DLD1 (cell line): ENCODE data around the gene NHSL1.

Source experiments
- in situ Hi-C: cut with HindIII; loops from 2 replicates; pipeline ENCODE4 v1.10.0; 2017; ENCODE audit warnings: low sequenced_read_pairs

NHSL1 gene

GRCh38 chr6:138404666-138405337, 94.5 kb downstream of the NHSL1 start:
- in situ Hi-C loops = no loop called here

- in situ Hi-C loops = no loop called here
Measured at GRCh38 chr6:138403801-138404665, 95.3 kb downstream of the NHSL1 start, which contains the start of gene HEBP2. TSS of gene HEBP2 (plus strand) at chr6:138404223. CDS start at chr6:138404496, 273 bp downstream.

GRCh38 chr6:138403324-138403800, 95.9 kb downstream of the NHSL1 start:
- in situ Hi-C loops = no loop called here

- in situ Hi-C loops = no loop called here
Measured at GRCh38 chr6:138402838-138403187, 96.5 kb downstream of the NHSL1 start.

- in situ Hi-C loops = no loop called here
Measured at GRCh38 chr6:138401960-138402837, 97.1 kb downstream of the NHSL1 start.

- in situ Hi-C loops = no loop called here
Measured at GRCh38 chr6:138400326-138400725, 99.0 kb downstream of the NHSL1 start.

- in situ Hi-C loops = no loop called here
Measured at GRCh38 chr6:138397128-138398122, 101.9 kb downstream of the NHSL1 start.

GRCh38 chr6:138396709-138397108, 102.6 kb downstream of the NHSL1 start:
- in situ Hi-C loops = no loop called here

GRCh38 chr6:138393871-138394783, 105.2 kb downstream of the NHSL1 start:
- in situ Hi-C loops = no loop called here

- in situ Hi-C loops = no loop called here
Measured at GRCh38 chr6:138389551-138389950, 109.7 kb downstream of the NHSL1 start.

GRCh38 chr6:138387577-138388368, 111.5 kb downstream of the NHSL1 start:
- in situ Hi-C loops = no loop called here

GRCh38 chr6:138386897-138387296, 112.4 kb downstream of the NHSL1 start:
- in situ Hi-C loops = no loop called here

GRCh38 chr6:138383776-138384175, 115.5 kb downstream of the NHSL1 start:
- in situ Hi-C loops = no loop called here

- in situ Hi-C loops = no loop called here
Measured at GRCh38 chr6:138382498-138383265, 116.6 kb downstream of the NHSL1 start.

- in situ Hi-C loops = no loop called here
Measured at GRCh38 chr6:138378463-138378862, 120.8 kb downstream of the NHSL1 start.

GRCh38 chr6:138377844-138378243, 121.5 kb downstream of the NHSL1 start, which contains the start of gene SMIM28:
TSS of gene SMIM28 (plus strand) at chr6:138377905. CDS start at chr6:138378073, 168 bp downstream.
- in situ Hi-C loops = no loop called here

- in situ Hi-C loops = no loop called here
Measured at GRCh38 chr6:138377042-138377441, 122.3 kb downstream of the NHSL1 start.
